Fibroblast of upper back skin (primary cell): ENCODE results near the gene SMTNL2.
A peak's percentile ranks its signal among the peaks of the same experiment; 100 is the strongest.

Source experiments
- DNase-seq: peaks from one replicate; pipeline ENCODE4 v3.0.0-alpha.2; 2013

SMTNL2 gene

GRCh38 chr17:4584101-4584916 lies at the start of gene SMTNL2:
TSS of gene SMTNL2 (plus strand) at chr17:4584529. CDS start at chr17:4584606, 77 bp downstream.
- no peak for DNase-seq

GRCh38 chr17:4534928-4535666 lies 49.2 kb upstream of the SMTNL2 start:
- DNase-seq: no peak

DNA sequence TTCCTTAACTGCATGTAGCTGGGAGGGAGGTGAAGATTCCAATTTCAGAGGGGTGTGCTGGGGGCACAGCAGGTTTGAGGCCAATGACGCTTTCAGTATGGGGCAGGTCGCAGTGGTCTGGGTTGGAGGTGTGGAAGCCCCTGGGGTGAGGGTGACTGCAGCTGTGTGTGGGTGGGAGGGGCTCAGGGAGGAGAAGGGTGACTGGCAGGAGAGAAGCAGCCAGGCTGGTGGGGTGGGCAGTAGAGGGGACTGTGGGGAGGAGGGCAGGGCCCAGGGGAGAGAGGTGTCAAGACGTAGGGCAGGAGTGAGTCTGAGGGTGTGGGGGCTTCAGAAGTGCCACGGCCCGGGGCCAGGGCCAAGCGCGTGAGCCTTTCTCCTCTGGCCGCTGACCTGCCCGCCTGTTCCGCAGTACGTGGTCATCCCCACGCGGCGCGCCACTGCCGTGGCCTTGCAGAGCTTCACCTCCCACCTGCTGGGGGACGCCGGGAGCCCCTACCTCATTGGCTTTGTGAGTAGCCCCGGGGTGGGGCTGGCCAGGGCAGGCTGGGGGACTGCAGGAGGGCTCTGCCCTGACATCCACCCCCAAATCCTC lies 48.6 kb upstream of the SMTNL2 start:
- DNase-seq: no peak

DNA sequence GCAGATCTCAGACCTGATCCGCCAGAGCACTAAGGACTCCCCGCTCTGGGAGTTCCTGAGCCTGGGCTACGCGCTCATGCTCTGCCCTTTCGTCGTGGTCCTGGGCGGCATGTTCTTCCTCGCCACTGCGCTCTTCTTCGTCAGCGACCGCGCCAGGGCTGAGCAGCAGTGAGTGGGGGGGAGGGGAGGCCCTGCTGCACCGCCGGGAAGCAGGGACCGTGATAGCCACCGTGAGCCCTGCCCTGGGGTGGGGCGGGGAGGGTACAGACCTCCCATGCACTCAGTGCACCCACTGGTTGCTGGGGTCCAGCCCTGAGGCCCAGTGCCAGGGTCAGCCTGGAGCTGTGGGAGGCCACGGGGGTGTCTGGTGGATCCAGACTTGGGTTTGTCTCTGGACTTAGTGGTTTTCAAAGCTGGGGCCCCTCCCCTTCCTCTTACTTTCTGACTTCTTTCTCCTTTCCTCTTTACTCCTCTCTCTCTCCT lies 48.0 kb upstream of the SMTNL2 start:
- DNase-seq: peak; percentile 16

GRCh38 chr17:4536742-4537411 lies 47.5 kb upstream of the SMTNL2 start:
- DNase-seq: peak; percentile 10

DNA sequence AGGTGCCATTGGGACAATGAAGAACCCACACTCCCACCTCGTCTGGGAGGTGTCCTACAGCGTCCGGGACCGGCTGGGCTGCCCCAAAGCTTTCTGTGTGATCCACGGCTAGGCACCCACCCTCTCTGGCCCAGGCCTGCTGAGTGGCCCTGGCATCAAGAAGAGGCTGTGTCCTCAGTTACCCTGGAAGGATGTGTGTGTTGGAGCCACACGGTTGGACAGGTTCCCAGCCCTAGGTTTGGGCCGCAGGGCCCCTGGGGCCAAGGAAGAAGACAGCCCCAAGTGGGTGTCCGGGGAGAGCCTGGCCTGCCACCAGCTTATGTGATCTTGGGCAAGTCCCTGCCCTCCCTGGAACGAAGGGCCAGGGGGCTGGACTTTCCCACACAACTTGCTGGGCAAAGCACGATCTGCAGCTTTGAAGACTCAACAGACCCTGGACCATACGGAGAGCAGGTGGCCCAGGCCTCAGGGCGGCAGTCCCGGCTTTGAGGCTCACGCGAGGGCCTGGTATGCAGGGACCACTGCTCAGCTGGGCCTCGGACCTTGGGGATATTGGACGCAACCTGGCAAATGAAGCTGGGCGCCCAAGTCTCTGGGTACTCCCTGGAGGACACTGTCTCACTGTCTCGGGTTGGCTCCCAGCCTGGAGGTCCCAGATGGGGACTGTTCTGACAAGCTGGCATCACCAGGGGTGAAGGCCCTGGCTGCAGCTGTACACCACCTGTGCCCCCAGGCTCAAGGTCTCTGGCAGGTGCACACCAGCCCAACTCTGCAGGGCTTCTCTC lies 46.7 kb upstream of the SMTNL2 start:
- DNase-seq: no peak

DNA sequence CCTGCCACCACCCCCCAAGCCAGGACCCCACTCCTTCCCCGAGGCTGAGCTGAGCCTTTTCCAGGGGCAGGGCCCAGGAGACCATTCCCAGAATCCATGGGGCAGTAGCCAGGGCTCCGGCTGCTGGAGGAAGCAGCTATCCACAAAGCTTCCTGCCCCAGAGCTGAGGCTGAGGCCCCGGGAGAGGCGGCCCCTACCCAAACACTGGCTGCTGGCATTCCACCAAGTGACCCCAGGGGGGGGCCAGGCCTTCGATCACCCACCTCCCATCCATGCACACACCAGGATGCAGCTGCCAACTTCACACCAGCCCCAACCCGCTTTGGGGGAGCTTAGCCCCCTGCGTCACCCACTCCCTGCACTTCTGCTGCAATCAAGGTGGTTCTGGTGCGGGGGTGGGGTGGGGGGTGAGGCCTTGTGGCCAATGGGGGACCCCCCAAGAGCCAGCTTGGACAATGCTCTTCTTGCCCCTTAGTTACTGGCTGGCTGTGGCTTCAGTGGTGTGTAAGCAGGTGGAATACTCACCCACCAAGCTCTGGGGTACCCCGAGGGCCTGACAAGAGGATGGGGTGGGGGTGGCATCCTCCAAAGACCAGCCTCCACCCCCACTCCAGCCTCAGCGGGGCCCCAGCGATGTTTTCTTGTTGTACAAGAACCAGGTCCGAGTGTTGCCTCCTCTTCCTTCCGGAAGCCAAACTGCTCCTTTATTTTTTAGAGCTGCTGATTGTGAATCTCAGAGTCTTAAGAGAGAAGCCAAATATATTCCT lies 45.9 kb upstream of the SMTNL2 start:
- no peak for DNase-seq

DNA sequence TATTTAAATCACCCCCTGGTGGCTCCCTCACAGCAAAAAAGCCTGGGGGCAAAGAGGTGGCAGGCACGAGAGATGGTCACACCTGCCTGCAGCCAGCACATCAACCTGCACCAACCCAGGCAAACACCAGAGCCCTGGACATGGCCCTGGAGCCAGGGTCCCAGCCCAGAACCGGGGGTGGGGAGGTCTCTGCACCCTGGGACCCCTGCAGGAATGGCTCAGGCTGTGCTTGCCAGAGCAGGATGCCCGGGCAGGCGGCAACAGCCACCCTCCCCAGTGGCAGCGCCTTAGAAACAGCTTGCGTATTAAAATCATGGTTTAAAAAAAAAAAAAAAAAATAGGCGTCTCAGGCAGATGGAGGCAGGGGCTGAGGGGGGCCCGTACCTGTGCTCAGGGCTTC lies 45.3 kb upstream of the SMTNL2 start:
- no peak for DNase-seq

GRCh38 chr17:4539576-4540223 lies 44.6 kb upstream of the SMTNL2 start:
- DNase-seq: no peak

DNA sequence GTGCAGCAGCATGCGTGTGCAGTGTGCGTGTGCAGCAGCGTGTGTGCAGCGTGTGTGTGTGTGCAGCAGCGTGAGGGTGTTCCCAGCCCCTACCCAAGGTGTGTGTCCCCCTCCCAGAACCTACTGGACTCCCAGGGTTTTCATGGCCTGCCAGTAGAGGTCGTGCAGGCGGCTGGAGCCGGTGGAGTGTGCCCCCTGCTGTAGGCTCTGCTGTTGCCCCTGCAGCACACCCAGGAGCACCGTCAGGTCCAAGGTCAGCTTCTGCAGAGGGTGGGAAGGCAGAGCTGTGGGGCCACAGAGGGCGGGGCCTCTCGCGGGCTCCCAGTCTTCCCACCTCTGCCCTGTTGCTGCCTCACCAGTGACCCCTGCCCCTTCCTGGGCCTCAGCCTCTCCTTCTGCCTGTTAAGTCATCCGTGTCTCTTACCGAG lies 44.1 kb upstream of the SMTNL2 start:
- no peak for DNase-seq

DNA sequence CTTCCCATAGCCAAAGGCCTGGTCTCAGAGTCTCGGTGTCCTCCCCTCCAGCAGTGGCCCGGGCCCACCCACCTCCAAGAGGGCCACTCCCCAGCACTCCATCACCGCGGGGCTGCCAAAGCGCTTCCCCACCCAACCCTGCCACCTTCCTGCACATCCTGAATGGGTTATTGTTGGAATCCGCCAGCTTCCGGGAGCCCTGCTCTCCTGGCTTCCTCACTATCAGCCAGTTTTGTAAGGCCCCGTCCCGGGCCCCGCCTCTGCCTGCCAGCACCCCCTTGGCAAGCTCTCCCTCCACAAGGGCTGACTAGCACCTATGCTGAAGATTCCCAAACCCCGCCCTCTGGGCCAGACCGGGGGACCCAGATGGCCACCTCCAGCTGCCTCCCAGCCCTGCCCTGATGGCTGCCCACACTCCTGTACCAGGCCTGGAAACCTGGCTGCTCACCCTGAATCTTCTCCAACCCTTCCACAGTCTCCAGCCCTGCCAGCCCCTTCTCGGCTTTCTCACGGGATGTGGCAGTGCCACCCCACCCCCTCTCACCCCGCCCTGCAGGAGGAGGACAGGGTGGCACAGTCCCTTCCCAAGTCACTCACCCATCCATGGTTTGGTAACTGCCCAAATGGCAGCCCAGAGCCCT lies 43.5 kb upstream of the SMTNL2 start:
- no peak for DNase-seq

GRCh38 chr17:4541328-4542002 lies 42.9 kb upstream of the SMTNL2 start:
- DNase-seq: no peak

- DNase-seq: no peak
Observed at GRCh38 chr17:4542003-4542725, 42.2 kb upstream of the SMTNL2 start.

DNA sequence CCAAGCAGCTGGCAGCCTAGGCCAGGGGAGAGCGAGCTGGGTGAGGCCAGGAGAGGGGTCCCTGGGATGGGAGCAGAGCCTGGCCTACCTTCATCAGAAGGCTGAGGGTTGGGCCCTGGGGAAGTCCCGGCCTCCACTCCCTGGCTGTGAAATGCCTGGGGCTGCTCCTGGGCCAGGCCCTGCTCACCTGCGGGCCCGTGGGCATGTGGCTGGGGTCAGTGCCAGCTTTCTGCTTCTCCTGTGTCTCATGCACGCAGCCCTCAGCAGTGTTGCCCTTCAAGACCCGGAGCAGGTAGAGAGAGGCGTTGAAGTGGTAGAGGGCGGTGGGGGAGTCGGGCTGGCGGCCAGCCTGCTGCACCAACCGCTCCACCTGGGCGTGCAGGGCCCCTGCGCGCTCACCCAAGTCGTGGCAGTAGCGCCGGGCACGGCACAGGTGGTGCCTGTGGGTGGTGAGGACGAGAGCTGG lies 41.6 kb upstream of the SMTNL2 start:
- DNase-seq: no peak

DNA sequence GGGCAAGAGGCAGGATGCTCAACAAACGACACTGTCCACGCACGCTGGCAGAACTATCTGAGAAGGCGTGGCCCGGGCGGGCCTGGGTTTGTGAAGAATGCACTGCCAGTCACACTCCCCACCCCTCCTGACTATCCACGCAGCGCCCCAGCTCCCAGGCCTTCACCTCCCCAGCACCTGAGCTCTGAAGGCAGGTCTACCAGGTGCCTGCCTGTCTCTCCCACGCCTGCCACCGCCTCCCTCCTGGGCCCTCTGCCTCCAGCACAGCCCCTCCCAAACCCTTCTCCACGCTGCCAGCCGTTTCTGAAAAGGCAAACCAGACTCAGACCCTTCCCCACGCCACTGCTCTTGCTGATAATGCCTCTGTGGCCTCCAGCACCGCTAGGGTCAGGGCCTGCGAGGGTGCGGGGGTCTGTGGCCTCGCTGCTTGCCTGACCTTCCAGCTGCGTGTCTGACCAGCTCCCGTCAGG lies 40.7 kb upstream of the SMTNL2 start:
- DNase-seq: no peak

GRCh38 chr17:4544135-4544950 lies 40.0 kb upstream of the SMTNL2 start:
- no peak for DNase-seq

GRCh38 chr17:4544951-4545216 lies 39.4 kb upstream of the SMTNL2 start:
- no peak for DNase-seq
